GM23338 (cell line): ENCODE measurements around the gene C11orf91. TPM values are rescaled to one million over a fixed set of nuclear protein-coding genes. Genes with fewer than 3 reads are reported as not detected.

Experiments used
- ATAC-seq: fragments of 200-7000 bp; cut with Tn5 transposase; 3 replicates; pipeline ENCODE4 v1.9.1; 2020
- DNase-seq: peaks from one replicate; pipeline ENCODE4 v3.0.0-alpha.2; 2015; ENCODE audit warnings: low spot score
- H2AFZ ChIP-seq: fragments of 200-600 bp; sonication (generic); 2 replicates; pipeline ENCODE4 v1.8.0; 2016; ENCODE audit warnings: antibody characterized with exemption, mild to moderate bottlenecking, moderate library complexity
- H3F3A ChIP-seq: fragments of 200-600 bp; sonication (generic); replicated peaks from 2 replicates; pipeline ENCODE4 v1.8.0; 2017; ENCODE audit warnings: antibody characterized with exemption, mixed run types, low read depth
- H3K27ac ChIP-seq: fragments of 200-600 bp; sonication (generic); 2 replicates; pipeline ENCODE4 v1.6.1; 2016; ENCODE audit warnings: low read depth
- H3K27me3 ChIP-seq: fragments of 200-600 bp; sonication (generic); 2 replicates; pipeline ENCODE4 v1.8.0; 2016; ENCODE audit warnings: mild to moderate bottlenecking, mixed run types, moderate library complexity; ENCODE audit not compliant: insufficient read depth
- H3K36me3 ChIP-seq: fragments of 200-600 bp; sonication (generic); 2 replicates; pipeline ENCODE4 v1.8.0; 2016; ENCODE audit warnings: mild to moderate bottlenecking; ENCODE audit not compliant: insufficient read depth
- H3K4me1 ChIP-seq: fragments of 200-600 bp; sonication (generic); 2 replicates; pipeline ENCODE4 v1.8.0; 2016; ENCODE audit warnings: mild to moderate bottlenecking, moderate library complexity; ENCODE audit not compliant: insufficient read depth
- H3K4me2 ChIP-seq: fragments of 200-600 bp; sonication (generic); 2 replicates; pipeline ENCODE4 v1.7.1; 2017; ENCODE audit warnings: mixed run types
- H3K4me3 ChIP-seq: fragments of 200-600 bp; sonication (generic); 2 replicates; pipeline ENCODE4 v1.6.1; 2016; ENCODE audit warnings: mixed run types
- H3K79me2 ChIP-seq: fragments of 200-600 bp; sonication (generic); replicated peaks from 2 replicates; pipeline ENCODE4 v1.8.0; 2017; ENCODE audit warnings: mild to moderate bottlenecking; ENCODE audit not compliant: insufficient read depth
- H3K9me2 ChIP-seq: fragments of 200-600 bp; sonication (generic); 2 replicates; pipeline ENCODE4 v1.8.0; 2017; ENCODE audit not compliant: insufficient read depth
- H4K20me1 ChIP-seq: fragments of 200-600 bp; sonication (generic); replicated peaks from 2 replicates; pipeline ENCODE4 v1.8.0; 2017; ENCODE audit warnings: mild to moderate bottlenecking; ENCODE audit not compliant: insufficient read depth
- H3K27ac Mint-ChIP-seq: 2 replicates; pipeline ENCODE4 v1.8.0; 2020; ENCODE audit warnings: inconsistent platforms, mild to moderate bottlenecking, moderate library complexity, mixed read lengths
- H3K27me3 Mint-ChIP-seq: 3 replicates; pipeline ENCODE4 v1.8.0; 2022; ENCODE audit warnings: low read depth, mild to moderate bottlenecking, moderate library complexity, mixed read lengths, inconsistent platforms; ENCODE audit not compliant: insufficient read depth, poor library complexity
- H3K36me3 Mint-ChIP-seq: 3 replicates; pipeline ENCODE4 v1.8.0; 2021; ENCODE audit warnings: low read depth, mild to moderate bottlenecking, inconsistent platforms, moderate library complexity, mixed read lengths
- H3K4me1 Mint-ChIP-seq: 3 replicates; pipeline ENCODE4 v1.8.0; 2020; ENCODE audit warnings: mild to moderate bottlenecking, inconsistent platforms, mixed read lengths
- H3K4me3 Mint-ChIP-seq: 3 replicates; pipeline ENCODE4 v1.8.0; 2021; ENCODE audit warnings: moderate library complexity, mild to moderate bottlenecking, inconsistent platforms, mixed read lengths
- H3K9me3 Mint-ChIP-seq: 3 replicates; pipeline ENCODE4 v1.8.0; 2020; ENCODE audit warnings: moderate library complexity, mild to moderate bottlenecking, inconsistent platforms, mixed read lengths
- ETS1 ChIP-seq: IDR thresholded peaks from 2 replicates; pipeline ENCODE4 v1.6.1; 2016; ENCODE audit warnings: antibody characterized with exemption
- EZH2phosphoT487 ChIP-seq: fragments of 200-600 bp; sonication (generic); IDR thresholded peaks from one replicate; pipeline ENCODE4 v1.8.1; 2018; ENCODE audit warnings: antibody characterized with exemption; ENCODE audit not compliant: unreplicated experiment
- ZNF114 ChIP-seq: fragments of 250-450 bp; sonication (Bioruptor Pico); IDR thresholded peaks from 2 replicates; pipeline ENCODE4 v1.5.0; 2020; ENCODE audit warnings: mild to moderate bottlenecking, moderate library complexity
- ZNF462 ChIP-seq: fragments of 250-450 bp; sonication (Bioruptor Pico); IDR thresholded peaks from 2 replicates; pipeline ENCODE4 v1.5.0; 2020; ENCODE audit warnings: mild to moderate bottlenecking, moderate library complexity
- polyA plus RNA-seq: library from polyadenylated mRNA; unstranded; fragments of >200 nt; fragmentation: Nextera tagmentation; extraction: Ambion mirVana; gene quantifications from 2 replicates; pipeline ENCODE4 v1.2.1, GENCODE V29; 2016
- total RNA-seq: library from RNA; depleted of rRNA; stranded (reverse); fragments of >200 nt; shearing (Covaris generic); gene quantifications from 2 replicates; pipeline ENCODE4 v1.2.3, GENCODE V29; 2014
- TF ChIP-seq, protein P1 (sequence below): IDR thresholded peaks from one replicate; pipeline ENCODE4 v1.6.1; 2018; ENCODE audit warnings: antibody characterized with exemption; ENCODE audit not compliant: unreplicated experiment

Gene C11orf91
- total and polyA plus RNA-seq, 2 experiments from 2014 or later = not detected

- TF ChIP-seq ZNF462 (CRISPR knock-in tag) = no peak
- no peak for TF ChIP-seq ETS1
- TF ChIP-seq EZH2phosphoT487 = no peak
- TF ChIP-seq ZNF114 = no peak
Measured at GRCh38 chr11:33664827-33665226, 35.8 kb downstream of the C11orf91 start (continued).

- Mint-ChIP-seq H3K36me3 (peaks cover 21% of the 10 kb centered on the region), H3K4me1 (peaks cover 27% of the 10 kb centered on the region), H3K4me3 (no peak overlapping the region), H3K9me3 (peaks cover 13% of the 10 kb centered on the region), H3K27me3 (peaks cover 4% of the 10 kb centered on the region), H3K27ac (no peak overlapping the region)
- no peak overlapping the region for H2AFZ ChIP-seq
- H3K4me2 ChIP-seq = no peak overlapping the region
- 0 out of 2 replicates have a peak, but pooled peaks cover 3% of the 10 kb centered on the region for H3K36me3 ChIP-seq
- TF ChIP-seq, protein P1, sequence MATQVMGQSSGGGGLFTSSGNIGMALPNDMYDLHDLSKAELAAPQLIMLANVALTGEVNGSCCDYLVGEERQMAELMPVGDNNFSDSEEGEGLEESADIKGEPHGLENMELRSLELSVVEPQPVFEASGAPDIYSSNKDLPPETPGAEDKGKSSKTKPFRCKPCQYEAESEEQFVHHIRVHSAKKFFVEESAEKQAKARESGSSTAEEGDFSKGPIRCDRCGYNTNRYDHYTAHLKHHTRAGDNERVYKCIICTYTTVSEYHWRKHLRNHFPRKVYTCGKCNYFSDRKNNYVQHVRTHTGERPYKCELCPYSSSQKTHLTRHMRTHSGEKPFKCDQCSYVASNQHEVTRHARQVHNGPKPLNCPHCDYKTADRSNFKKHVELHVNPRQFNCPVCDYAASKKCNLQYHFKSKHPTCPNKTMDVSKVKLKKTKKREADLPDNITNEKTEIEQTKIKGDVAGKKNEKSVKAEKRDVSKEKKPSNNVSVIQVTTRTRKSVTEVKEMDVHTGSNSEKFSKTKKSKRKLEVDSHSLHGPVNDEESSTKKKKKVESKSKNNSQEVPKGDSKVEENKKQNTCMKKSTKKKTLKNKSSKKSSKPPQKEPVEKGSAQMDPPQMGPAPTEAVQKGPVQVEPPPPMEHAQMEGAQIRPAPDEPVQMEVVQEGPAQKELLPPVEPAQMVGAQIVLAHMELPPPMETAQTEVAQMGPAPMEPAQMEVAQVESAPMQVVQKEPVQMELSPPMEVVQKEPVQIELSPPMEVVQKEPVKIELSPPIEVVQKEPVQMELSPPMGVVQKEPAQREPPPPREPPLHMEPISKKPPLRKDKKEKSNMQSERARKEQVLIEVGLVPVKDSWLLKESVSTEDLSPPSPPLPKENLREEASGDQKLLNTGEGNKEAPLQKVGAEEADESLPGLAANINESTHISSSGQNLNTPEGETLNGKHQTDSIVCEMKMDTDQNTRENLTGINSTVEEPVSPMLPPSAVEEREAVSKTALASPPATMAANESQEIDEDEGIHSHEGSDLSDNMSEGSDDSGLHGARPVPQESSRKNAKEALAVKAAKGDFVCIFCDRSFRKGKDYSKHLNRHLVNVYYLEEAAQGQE = no peak
- no peaks in the 10 kb centered on the region; the same call in 1 of the 2 replicates for H4K20me1 ChIP-seq
- H3F3A ChIP-seq = peaks cover 3% of the 10 kb centered on the region; the same call in 1 of the 2 replicates
- no peak for ATAC-seq
- H3K27ac ChIP-seq = no peak overlapping the region
- peaks cover 14% of the 10 kb centered on the region for H3K9me2 ChIP-seq
- H3K27me3 ChIP-seq = no peaks in the 10 kb centered on the region
- no peaks in the 10 kb centered on the region for H3K79me2 ChIP-seq
- no peak overlapping the region for H3K4me3 ChIP-seq
- H3K4me1 ChIP-seq = peaks cover 23% of the 10 kb centered on the region
- no peak for DNase-seq
Measured at GRCh38 chr11:33664166-33664565, 36.5 kb downstream of the C11orf91 start.
